CD4-positive, alpha-beta T cell treated with Interleukin-15 for 1 hour (primary cell): ENCODE results near the gene MTUS2.

Source experiments
- DNase-seq: peaks from one replicate; pipeline ENCODE4 v3.0.0-alpha.2; 2020

The MTUS2 gene

GRCh38 chr13:29266756-29267733 lies 446.9 kb downstream of the MTUS2 start:
- no peak for DNase-seq

GRCh38 chr13:29270271-29270985 lies 450.3 kb downstream of the MTUS2 start:
- DNase-seq, result no peak

- DNase-seq, result no peak
Measured at GRCh38 chr13:29271606-29272005, 451.5 kb downstream of the MTUS2 start.

GRCh38 chr13:29279356-29280254 lies 459.5 kb downstream of the MTUS2 start:
- no peak for DNase-seq

- DNase-seq, result no peak
Measured at GRCh38 chr13:29281932-29282495, 461.9 kb downstream of the MTUS2 start.

GRCh38 chr13:29284726-29285125 lies 464.6 kb downstream of the MTUS2 start:
- no peak for DNase-seq

- no peak for DNase-seq
Measured at GRCh38 chr13:29287237-29287636, 467.1 kb downstream of the MTUS2 start.

GRCh38 chr13:29292045-29292444 lies 471.9 kb downstream of the MTUS2 start:
- DNase-seq, result no peak

- DNase-seq, result no peak
Measured at GRCh38 chr13:29294821-29295220, 474.7 kb downstream of the MTUS2 start.

- DNase-seq, result no peak
Measured at GRCh38 chr13:29301027-29301426, 480.9 kb downstream of the MTUS2 start.

GRCh38 chr13:29304148-29304547 lies 484.0 kb downstream of the MTUS2 start:
- no peak for DNase-seq

GRCh38 chr13:29310806-29311205 lies 490.7 kb downstream of the MTUS2 start:
- no peak for DNase-seq

GRCh38 chr13:29315847-29316246 lies 495.7 kb downstream of the MTUS2 start:
- DNase-seq, result no peak

- no peak for DNase-seq
Measured at GRCh38 chr13:29317828-29318227, 497.7 kb downstream of the MTUS2 start.

- no peak for DNase-seq
Measured at GRCh38 chr13:29318741-29319140, 498.6 kb downstream of the MTUS2 start.

- no peak for DNase-seq
Measured at GRCh38 chr13:29319451-29319850, 499.3 kb downstream of the MTUS2 start.

- DNase-seq, result no peak
Measured at GRCh38 chr13:29323954-29324353, 503.8 kb downstream of the MTUS2 start.

GRCh38 chr13:29324601-29325000 lies 504.5 kb downstream of the MTUS2 start:
- DNase-seq, result no peak

- no peak for DNase-seq
Measured at GRCh38 chr13:29328501-29328900, 508.4 kb downstream of the MTUS2 start.

GRCh38 chr13:29336356-29336755 lies 516.2 kb downstream of the MTUS2 start:
- no peak for DNase-seq

GRCh38 chr13:29339386-29340272 lies 519.5 kb downstream of the MTUS2 start:
- DNase-seq, result no peak
